Gastroesophageal sphincter (tissue), 4 donors: Measurements from ENCODE around the gene PAK1IP1. TPM values are rescaled to one million over a fixed set of nuclear protein-coding genes. Genes with fewer than 3 reads are reported as not detected.
"Not testable (repeated sequence)": the region's sequence is repeated elsewhere in the genome, so short reads cannot be mapped to it uniquely, and the experiment has no call there.

ENCODE experiments used
- ATAC-seq: fragments of 150-250 bp; one replicate; pipeline ENCODE4 v1.9.1; 2016; ENCODE audit warnings: mild to moderate bottlenecking, moderate library complexity
- H3K27ac ChIP-seq, 4 donors: fragments of 200-600 bp; sonication (generic) in 3 of 4; 1 replicate in 3 of 4; 2 replicates in 1 of 4; pipeline ENCODE4 v1.5.1; 2016 to 2019
- H3K27me3 ChIP-seq: fragments of 200-600 bp; sonication (generic); one replicate; pipeline ENCODE4 v1.5.1; 2019
- H3K36me3 ChIP-seq, 2 donors: fragments of 200-600 bp; sonication (generic); one replicate each; pipeline ENCODE4 v1.5.1; 2019; ENCODE audit warnings: control low read depth in 1 of 2
- H3K4me1 ChIP-seq, 3 donors: fragments of 200-600 bp; sonication (generic); 1 replicate in 2 of 3; 2 replicates in 1 of 3; pipeline ENCODE4 v1.5.1; 2016 to 2019; ENCODE audit warnings: control low read depth in 2 of 3
- H3K4me3 ChIP-seq, 2 donors: fragments of 200-600 bp; sonication (generic); one replicate each; pipeline ENCODE4 v1.5.1; 2019; ENCODE audit warnings: mild to moderate bottlenecking in 1 of 2, moderate library complexity in 1 of 2
- H3K9me3 ChIP-seq, 3 donors: fragments of 200-600 bp; sonication (generic); one replicate each; pipeline ENCODE4 v1.5.1; 2017 to 2019; ENCODE audit warnings: control low read depth in 2 of 3
- CTCF ChIP-seq, 4 experiments: fragments of 200-600 bp in 2 of 4; fragments of 450-650 bp in 2 of 4; sonication (generic) in 1 of 4; IDR thresholded peaks; one replicate each; pipeline ENCODE4 v1.5.1; 2017 to 2019; ENCODE audit warnings: antibody characterized with exemption in 4 of 4, mild to moderate bottlenecking in 2 of 4, moderate library complexity in 2 of 4
- EP300 ChIP-seq: sonication (generic); formaldehyde crosslinking; IDR thresholded peaks from one replicate; pipeline ENCODE4 v1.6.1; 2017; ENCODE audit warnings: antibody characterized with exemption, mild to moderate bottlenecking
- POLR2A ChIP-seq, 2 donors: fragments of 450-650 bp; IDR thresholded peaks; one replicate each; pipeline ENCODE4 v1.6.1; 2017; ENCODE audit warnings: antibody characterized with exemption in 2 of 2, mild to moderate bottlenecking in 2 of 2, moderate library complexity in 1 of 2
- POLR2AphosphoS5 ChIP-seq: sonication (generic); formaldehyde crosslinking; IDR thresholded peaks from one replicate; pipeline ENCODE4 v1.6.1; 2017; ENCODE audit warnings: antibody characterized with exemption
- WGBS, 2 donors: methylation state at CpG; one replicate each; pipeline ENCODE4 v1.1.5; 2018; ENCODE audit warnings: low coverage in 1 of 2; 5-methylcytosine and 5-hydroxymethylcytosine counted together
- total RNA-seq, 4 donors: library from RNA; depleted of rRNA; stranded (reverse); fragments of >200 nt; gene quantifications; one replicate each; pipeline ENCODE4 v1.1.0, GENCODE V29; 2016

PAK1IP1 gene
- total RNA-seq, 4 donors from 2014 or later: 9.4 to 14.6 (median 12.5) TPM

- no peak for ATAC-seq
- Histone ChIP-seq H3K27me3 (no peaks in the 10 kb centered on the region), H3K9me3 (no peaks in the 10 kb centered on the region), H3K27ac (no peak overlapping the region), H3K4me3 (no peak overlapping the region), H3K36me3 (no peaks in the 10 kb centered on the region), H3K4me1 (peaks cover 0 to 5% (median 0%) of the 10 kb centered on the region in 3 donors)
- 87 to 97% methylated on average over 3 to 5 of the region's 8 CpGs for WGBS, 2 donors
- TF ChIP-seq EP300 (no peak), POLR2A (IDR thresholded peaks at IDR 0.05) (no peak), POLR2AphosphoS5 (no peak)
Measured at GRCh38 chr6:10662207-10662606, 32.6 kb upstream of the PAK1IP1 start.

- H3K27ac ChIP-seq: no peak overlapping the region
- no peak overlapping the region for H3K4me3 ChIP-seq
- 83 to 100% methylated on average over 1 to 2 of the region's 2 CpGs for WGBS, 2 donors
- no peaks in the 10 kb centered on the region for H3K9me3 ChIP-seq
- H3K4me1 ChIP-seq: peaks cover 0 to 3% (median 0%) of the 10 kb centered on the region in 3 donors
- H3K36me3 ChIP-seq: no peaks in the 10 kb centered on the region
- no peaks in the 10 kb centered on the region for H3K27me3 ChIP-seq
- ATAC-seq: no peak
- TF ChIP-seq POLR2AphosphoS5 (no peak), CTCF (IDR thresholded peaks at IDR 0.05) (no peak), POLR2A (IDR thresholded peaks at IDR 0.05) (no peak), EP300 (no peak)
Measured at GRCh38 chr6:10662742-10663141, 32.0 kb upstream of the PAK1IP1 start.

GRCh38 chr6:10665595-10665994 is 29.2 kb upstream of the PAK1IP1 start:
- ATAC-seq, H3K9me3 ChIP-seq, H3K4me1 ChIP-seq, H3K27ac ChIP-seq, H3K4me3 ChIP-seq, H3K27me3 ChIP-seq, H3K36me3 ChIP-seq: not testable (repeated sequence)
- 47% methylated on average over 1 of the region's 1 CpG; no CpG with 5 or more reads in 1 of the 2 donors for WGBS, 2 donors

GRCh38 chr6:10668126-10668917 is 26.4 kb upstream of the PAK1IP1 start:
- Histone ChIP-seq H3K9me3 (no peaks in the 10 kb centered on the region), H3K36me3 (no peaks in the 10 kb centered on the region), H3K27me3 (no peaks in the 10 kb centered on the region), H3K27ac (no peak overlapping the region), H3K4me3 (no peak overlapping the region), H3K4me1 (no peaks in the 10 kb centered on the region)
- ATAC-seq: no peak
- 51 to 85% methylated on average over 2 of the region's 6 CpGs for WGBS, 2 donors
- no peak for TF ChIP-seq POLR2AphosphoS5
- TF ChIP-seq EP300: no peak
- no peak for TF ChIP-seq CTCF (IDR thresholded peaks at IDR 0.05)
- no peak for TF ChIP-seq POLR2A (IDR thresholded peaks at IDR 0.05)

- Histone ChIP-seq H3K27me3 (no peaks in the 10 kb centered on the region), H3K36me3 (no peaks in the 10 kb centered on the region), H3K4me1 (no peaks in the 10 kb centered on the region), H3K4me3 (no peak overlapping the region), H3K27ac (no peak overlapping the region), H3K9me3 (no peaks in the 10 kb centered on the region)
- no peak for ATAC-seq
- WGBS, 2 donors: 90 to 92% methylated on average over 2 to 5 of the region's 7 CpGs
- TF ChIP-seq POLR2AphosphoS5 (no peak), CTCF (IDR thresholded peaks at IDR 0.05) (no peak), POLR2A (IDR thresholded peaks at IDR 0.05) (no peak), EP300 (no peak)
Measured at GRCh38 chr6:10676403-10676802, 18.4 kb upstream of the PAK1IP1 start.

GRCh38 chr6:10678456-10678855 is 16.3 kb upstream of the PAK1IP1 start:
- Histone ChIP-seq H3K27ac (no peak overlapping the region), H3K27me3 (no peaks in the 10 kb centered on the region), H3K4me3 (no peak overlapping the region), H3K36me3 (no peaks in the 10 kb centered on the region), H3K4me1 (no peaks in the 10 kb centered on the region), H3K9me3 (no peaks in the 10 kb centered on the region)
- 70 to 80% methylated on average over 2 to 4 of the region's 4 CpGs for WGBS, 2 donors
- no peak for TF ChIP-seq POLR2AphosphoS5
- no peak for ATAC-seq
